ENCODE results near the gene NEU1.

- TF ChIP-seq, protein P1, sequence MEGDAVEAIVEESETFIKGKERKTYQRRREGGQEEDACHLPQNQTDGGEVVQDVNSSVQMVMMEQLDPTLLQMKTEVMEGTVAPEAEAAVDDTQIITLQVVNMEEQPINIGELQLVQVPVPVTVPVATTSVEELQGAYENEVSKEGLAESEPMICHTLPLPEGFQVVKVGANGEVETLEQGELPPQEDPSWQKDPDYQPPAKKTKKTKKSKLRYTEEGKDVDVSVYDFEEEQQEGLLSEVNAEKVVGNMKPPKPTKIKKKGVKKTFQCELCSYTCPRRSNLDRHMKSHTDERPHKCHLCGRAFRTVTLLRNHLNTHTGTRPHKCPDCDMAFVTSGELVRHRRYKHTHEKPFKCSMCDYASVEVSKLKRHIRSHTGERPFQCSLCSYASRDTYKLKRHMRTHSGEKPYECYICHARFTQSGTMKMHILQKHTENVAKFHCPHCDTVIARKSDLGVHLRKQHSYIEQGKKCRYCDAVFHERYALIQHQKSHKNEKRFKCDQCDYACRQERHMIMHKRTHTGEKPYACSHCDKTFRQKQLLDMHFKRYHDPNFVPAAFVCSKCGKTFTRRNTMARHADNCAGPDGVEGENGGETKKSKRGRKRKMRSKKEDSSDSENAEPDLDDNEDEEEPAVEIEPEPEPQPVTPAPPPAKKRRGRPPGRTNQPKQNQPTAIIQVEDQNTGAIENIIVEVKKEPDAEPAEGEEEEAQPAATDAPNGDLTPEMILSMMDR (IDR thresholded peaks at IDR 0.05; ENCODE audit: control extremely low read depth in 1 of 3, insufficient read depth in 1 of 3, low read depth in 1 of 3, low read length in 3 of 3): no peak
- TF ChIP-seq, protein P2, sequence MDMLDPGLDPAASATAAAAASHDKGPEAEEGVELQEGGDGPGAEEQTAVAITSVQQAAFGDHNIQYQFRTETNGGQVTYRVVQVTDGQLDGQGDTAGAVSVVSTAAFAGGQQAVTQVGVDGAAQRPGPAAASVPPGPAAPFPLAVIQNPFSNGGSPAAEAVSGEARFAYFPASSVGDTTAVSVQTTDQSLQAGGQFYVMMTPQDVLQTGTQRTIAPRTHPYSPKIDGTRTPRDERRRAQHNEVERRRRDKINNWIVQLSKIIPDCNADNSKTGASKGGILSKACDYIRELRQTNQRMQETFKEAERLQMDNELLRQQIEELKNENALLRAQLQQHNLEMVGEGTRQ (IDR thresholded peaks at IDR 0.05; ENCODE audit: low read length): no peak
- TF ChIP-seq SAP30 (IDR thresholded peaks at IDR 0.05; ENCODE audit: insufficient read depth, insufficient replicate concordance, low read length): no peak
- no peak for TF ChIP-seq POLR2A (IDR thresholded peaks at IDR 0.05; ENCODE audit: control extremely low read depth in 1 of 2, low read depth in 2 of 2, low read length in 2 of 2)
- no peak for TF ChIP-seq RFX5 (IDR thresholded peaks at IDR 0.05; ENCODE audit: borderline replicate concordance, low read depth, low read length)
- TF ChIP-seq, protein P3, sequence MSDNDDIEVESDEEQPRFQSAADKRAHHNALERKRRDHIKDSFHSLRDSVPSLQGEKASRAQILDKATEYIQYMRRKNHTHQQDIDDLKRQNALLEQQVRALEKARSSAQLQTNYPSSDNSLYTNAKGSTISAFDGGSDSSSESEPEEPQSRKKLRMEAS (IDR thresholded peaks at IDR 0.05): no peak
- no peak for TF ChIP-seq POLR2AphosphoS5 (IDR thresholded peaks at IDR 0.05; ENCODE audit: low read depth, low read length)
- no peak for TF ChIP-seq SUZ12 (IDR thresholded peaks at IDR 0.05; ENCODE audit: low read length)
- TF ChIP-seq, protein P4, sequence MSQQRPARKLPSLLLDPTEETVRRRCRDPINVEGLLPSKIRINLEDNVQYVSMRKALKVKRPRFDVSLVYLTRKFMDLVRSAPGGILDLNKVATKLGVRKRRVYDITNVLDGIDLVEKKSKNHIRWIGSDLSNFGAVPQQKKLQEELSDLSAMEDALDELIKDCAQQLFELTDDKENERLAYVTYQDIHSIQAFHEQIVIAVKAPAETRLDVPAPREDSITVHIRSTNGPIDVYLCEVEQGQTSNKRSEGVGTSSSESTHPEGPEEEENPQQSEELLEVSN (IDR thresholded peaks at IDR 0.05): no peak
- TF ChIP-seq YY1 (IDR thresholded peaks at IDR 0.05; ENCODE audit: low read depth, low read length): no peak
- no peak for TF ChIP-seq FOSL1 (IDR thresholded peaks at IDR 0.05; ENCODE audit: insufficient read depth, low read depth, low read length)
- TF ChIP-seq EZH2 (IDR thresholded peaks at IDR 0.05; ENCODE audit: low read depth, low read length, severe bottlenecking): no peak
These were observed 17.3 kb upstream of the NEU1 start for GRCh38 chr6:31879901-31880300.
